Testis (tissue), 3 donors: ENCODE results near the gene CCDC178. TPM values are rescaled to one million over a fixed set of nuclear protein-coding genes. Genes with fewer than 3 reads are reported as not detected.

Experiments
- DNase-seq: peaks from one replicate; pipeline ENCODE4 v3.0.0-alpha.2; 2019
- H3K27ac ChIP-seq, 2 donors: fragments of 200-600 bp; sonication (generic); one replicate each; pipeline ENCODE4 v1.5.1; 2019
- H3K27me3 ChIP-seq: fragments of 200-600 bp; sonication (generic); one replicate; pipeline ENCODE4 v1.5.1; 2019
- H3K36me3 ChIP-seq: fragments of 200-600 bp; sonication (generic); one replicate; pipeline ENCODE4 v1.5.1; 2017; ENCODE audit warnings: low read depth; ENCODE audit errors: missing control alignments
- H3K4me1 ChIP-seq: fragments of 200-600 bp; sonication (generic); one replicate; pipeline ENCODE4 v1.5.1; 2019
- H3K4me3 ChIP-seq, 2 donors: fragments of 200-600 bp; sonication (generic); one replicate each; pipeline ENCODE4 v1.5.1; 2017 to 2019
- H3K9me3 ChIP-seq: fragments of 200-600 bp; sonication (generic); one replicate; pipeline ENCODE4 v1.5.1; 2017
- POLR2A ChIP-seq: fragments of 450-650 bp; IDR thresholded peaks from one replicate; pipeline ENCODE4 v1.6.1; 2017; ENCODE audit warnings: antibody characterized with exemption, mild to moderate bottlenecking, moderate library complexity
- WGBS, 2 donors: methylation state at CpG; one replicate each; pipeline ENCODE4 v1.1.5; 2018; 5-methylcytosine and 5-hydroxymethylcytosine counted together
- intact Hi-C: fragments of 100-400 bp; cut with DNase I; formaldehyde crosslinking; loops from one replicate; pipeline ENCODE4 v1.15.1; 2023; ENCODE audit warnings: low total_unique reads
- polyA plus RNA-seq: library from polyadenylated mRNA; stranded (reverse); fragments of 350-450 nt; fragmentation: Illumina TruSeq; extraction: RNeasy Lipid Tissue Mini Kit (QIAGEN cat#74804); gene quantifications from one replicate; pipeline ENCODE4 v1.2.3, GENCODE V29; 2014; ENCODE audit warnings: low read depth, low replicate concordance; ENCODE audit not compliant: insufficient read depth
- total RNA-seq, 2 donors: library from RNA; depleted of rRNA; stranded (reverse); fragments of >200 nt; gene quantifications; one replicate each; pipeline ENCODE4 v1.2.3, GENCODE V29; 2016
- TF ChIP-seq, protein P1 (sequence below), 3 experiments: fragments of 450-650 bp in 2 of 3; fragments of 200-600 bp in 1 of 3; sonication (generic) in 1 of 3; IDR thresholded peaks; one replicate each; pipeline ENCODE4 v1.5.1; 2016 to 2019; ENCODE audit warnings: antibody characterized with exemption in 3 of 3, mild to moderate bottlenecking in 2 of 3, moderate library complexity in 1 of 3

The CCDC178 gene
- total and polyA plus RNA-seq, 3 donors from 2014 or later: 8.6 to 17.5 (median 10.2) TPM

DNA sequence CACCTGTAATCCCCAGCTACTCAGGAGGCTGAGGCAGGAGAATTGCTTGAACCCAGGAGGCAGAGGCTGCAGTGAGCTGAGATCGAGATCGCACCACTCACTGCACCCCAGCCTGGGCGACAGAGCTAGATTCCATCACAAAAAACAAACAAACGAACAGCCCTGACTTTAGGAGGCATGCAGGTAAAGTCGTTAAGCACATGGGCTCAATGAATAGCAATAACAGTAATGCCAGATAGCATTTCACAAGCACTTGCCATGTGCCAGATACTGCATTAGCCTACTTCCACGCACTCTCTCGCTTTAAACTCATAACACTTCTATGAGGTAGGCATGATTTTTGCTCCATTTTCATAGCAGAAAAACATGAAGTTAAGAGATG, 532.1 kb downstream of the CCDC178 start:
- intact Hi-C loops: no loop called here
- H3K4me3 ChIP-seq: no peak overlapping the region
- WGBS, 2 donors: 83 to 85% methylated on average over 7 of the region's 7 CpGs
- no peak for TF ChIP-seq POLR2A
- TF ChIP-seq, protein P1, sequence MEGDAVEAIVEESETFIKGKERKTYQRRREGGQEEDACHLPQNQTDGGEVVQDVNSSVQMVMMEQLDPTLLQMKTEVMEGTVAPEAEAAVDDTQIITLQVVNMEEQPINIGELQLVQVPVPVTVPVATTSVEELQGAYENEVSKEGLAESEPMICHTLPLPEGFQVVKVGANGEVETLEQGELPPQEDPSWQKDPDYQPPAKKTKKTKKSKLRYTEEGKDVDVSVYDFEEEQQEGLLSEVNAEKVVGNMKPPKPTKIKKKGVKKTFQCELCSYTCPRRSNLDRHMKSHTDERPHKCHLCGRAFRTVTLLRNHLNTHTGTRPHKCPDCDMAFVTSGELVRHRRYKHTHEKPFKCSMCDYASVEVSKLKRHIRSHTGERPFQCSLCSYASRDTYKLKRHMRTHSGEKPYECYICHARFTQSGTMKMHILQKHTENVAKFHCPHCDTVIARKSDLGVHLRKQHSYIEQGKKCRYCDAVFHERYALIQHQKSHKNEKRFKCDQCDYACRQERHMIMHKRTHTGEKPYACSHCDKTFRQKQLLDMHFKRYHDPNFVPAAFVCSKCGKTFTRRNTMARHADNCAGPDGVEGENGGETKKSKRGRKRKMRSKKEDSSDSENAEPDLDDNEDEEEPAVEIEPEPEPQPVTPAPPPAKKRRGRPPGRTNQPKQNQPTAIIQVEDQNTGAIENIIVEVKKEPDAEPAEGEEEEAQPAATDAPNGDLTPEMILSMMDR (IDR thresholded peaks at IDR 0.05): no peak
- H3K4me1 ChIP-seq: no peaks in the 10 kb centered on the region
- H3K27me3 ChIP-seq: no peaks in the 10 kb centered on the region
- no peaks in the 10 kb centered on the region for H3K9me3 ChIP-seq
- H3K27ac ChIP-seq: no peak overlapping the region
- DNase-seq: no peak
- no peaks in the 10 kb centered on the region for H3K36me3 ChIP-seq

DNA sequence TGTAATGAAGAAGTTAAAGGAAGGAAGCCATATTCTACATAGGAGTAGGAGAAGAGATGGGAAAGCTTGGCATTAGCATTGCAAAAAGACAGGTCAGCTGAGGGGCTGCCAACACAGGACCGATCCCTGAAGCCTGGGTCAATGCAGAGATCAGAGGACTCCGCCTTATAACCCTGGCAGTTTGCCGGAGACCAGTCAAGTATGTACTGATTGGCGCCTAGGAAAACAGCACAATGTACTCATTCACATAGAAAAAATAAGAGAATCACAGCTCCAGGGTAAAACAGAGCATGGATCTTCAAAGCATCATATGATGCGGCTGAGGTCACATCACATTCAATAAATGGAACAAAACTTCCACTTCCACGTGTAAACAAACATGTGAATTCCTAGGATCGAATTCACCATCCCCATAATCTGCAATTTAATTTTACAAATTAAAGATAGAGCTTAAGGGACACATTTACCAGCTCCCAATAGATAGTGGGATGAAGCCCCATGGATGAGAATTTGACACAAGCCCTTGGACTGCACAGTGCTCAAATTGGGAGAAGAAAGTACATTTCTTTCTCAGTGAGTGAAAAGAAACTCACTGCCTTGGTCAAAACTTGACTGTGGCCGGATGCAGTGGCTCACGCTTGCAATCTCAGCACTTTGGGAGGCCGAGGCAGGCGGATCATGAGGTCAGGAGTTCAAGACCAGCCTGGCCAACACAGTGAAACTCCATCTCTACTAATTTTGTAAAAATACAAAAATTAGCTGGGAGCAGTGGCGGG, 532.7 kb downstream of the CCDC178 start:
- WGBS, 2 donors: 80 to 85% methylated on average over 12 of the region's 12 CpGs
- no peaks in the 10 kb centered on the region for H3K4me1 ChIP-seq
- TF ChIP-seq POLR2A: no peak
- TF ChIP-seq, protein P1 (IDR thresholded peaks at IDR 0.05): no peak
- H3K27me3 ChIP-seq: no peaks in the 10 kb centered on the region
- intact Hi-C loops: no loop called here
- no peak overlapping the region for H3K4me3 ChIP-seq
- no peaks in the 10 kb centered on the region for H3K36me3 ChIP-seq
- H3K27ac ChIP-seq: no peak overlapping the region
- no peaks in the 10 kb centered on the region for H3K9me3 ChIP-seq
- DNase-seq: no peak

DNA sequence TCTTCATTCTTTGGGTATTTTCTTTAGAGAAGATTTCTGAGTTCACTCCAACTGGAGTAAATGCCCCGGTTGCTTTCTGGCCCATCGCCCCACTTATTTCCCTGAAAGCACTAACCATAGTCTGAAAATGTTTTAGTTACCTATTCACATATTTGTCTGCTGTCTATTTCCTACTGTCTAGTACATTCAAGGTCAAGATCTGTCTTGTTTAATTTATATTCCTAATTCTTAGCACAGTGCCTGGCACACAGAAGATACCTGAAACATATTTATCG, 533.3 kb downstream of the CCDC178 start:
- Histone ChIP-seq H3K4me1 (no peaks in the 10 kb centered on the region), H3K36me3 (no peaks in the 10 kb centered on the region), H3K27me3 (no peaks in the 10 kb centered on the region), H3K4me3 (no peak overlapping the region), H3K9me3 (no peaks in the 10 kb centered on the region), H3K27ac (no peak overlapping the region)
- TF ChIP-seq, protein P1 (IDR thresholded peaks at IDR 0.05): no peak
- TF ChIP-seq POLR2A: no peak
- intact Hi-C loops: no loop called here
- 61 to 77% methylated on average over 3 of the region's 3 CpGs for WGBS, 2 donors
- DNase-seq: no peak

DNA sequence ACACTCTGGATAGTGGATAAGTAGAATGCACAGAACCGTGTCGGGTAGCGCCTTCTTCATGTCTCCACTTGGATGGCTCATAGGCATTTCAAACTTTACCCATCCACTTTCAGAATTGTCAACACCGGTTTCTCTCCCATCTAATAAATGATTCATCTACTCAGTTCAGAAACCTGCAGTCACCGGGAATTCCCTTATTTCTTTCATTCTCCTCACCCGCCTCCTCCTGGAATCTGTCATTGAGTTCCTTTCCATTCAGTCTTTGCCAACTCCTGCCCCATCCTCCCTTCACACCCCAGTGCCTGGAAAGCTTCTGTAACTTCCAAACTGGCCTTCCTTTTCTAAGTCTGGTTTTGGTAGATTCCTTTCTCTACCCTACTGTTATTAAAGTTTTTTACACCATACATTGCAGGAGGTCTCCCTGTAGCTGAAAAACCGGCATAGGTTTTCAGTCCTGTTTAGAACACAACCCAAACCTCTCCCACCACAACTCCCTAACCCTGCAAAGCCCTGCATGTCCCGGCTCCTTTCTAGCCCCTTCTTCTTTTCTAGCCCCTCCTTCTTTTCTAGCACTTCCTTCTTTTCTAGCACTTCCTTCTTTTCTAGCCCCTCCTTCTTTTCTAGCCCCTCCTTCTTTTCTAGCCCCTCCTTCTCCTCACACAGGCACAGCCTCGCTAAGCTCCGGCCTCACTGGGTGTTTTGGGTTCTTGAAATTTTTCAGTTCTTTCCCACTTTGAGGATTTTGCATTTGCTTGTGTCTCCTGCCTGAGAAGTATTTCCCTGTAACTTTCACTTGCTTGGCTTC, 533.8 kb downstream of the CCDC178 start:
- TF ChIP-seq POLR2A: no peak
- TF ChIP-seq, protein P1 (IDR thresholded peaks at IDR 0.05): no peak
- no peak overlapping the region for H3K4me3 ChIP-seq
- no peaks in the 10 kb centered on the region for H3K4me1 ChIP-seq
- 69 to 76% methylated on average over 10 of the region's 10 CpGs for WGBS, 2 donors
- no peaks in the 10 kb centered on the region for H3K36me3 ChIP-seq
- no peak for DNase-seq
- intact Hi-C loops: no loop called here
- H3K27me3 ChIP-seq: no peaks in the 10 kb centered on the region
- no peaks in the 10 kb centered on the region for H3K9me3 ChIP-seq
- H3K27ac ChIP-seq: no peak overlapping the region
